Skeletal muscle tissue (tissue), 4 donors: ENCODE measurements around the gene ATP5ME. TPM values are rescaled to one million over a fixed set of nuclear protein-coding genes. Genes with fewer than 3 reads are reported as not detected.

Experiments used
- H3K27ac ChIP-seq: one replicate; pipeline ENCODE4 v1.7.0; 2013; ENCODE audit warnings: mild to moderate bottlenecking, low read depth, low read length, inconsistent platforms
- H3K27me3 ChIP-seq, 3 donors: one replicate each; pipeline ENCODE4 v1.7.0; 2013; ENCODE audit warnings: low read length in 3 of 3; ENCODE audit not compliant: control insufficient read depth in 3 of 3, insufficient read depth in 3 of 3
- H3K36me3 ChIP-seq, 3 donors: one replicate each; pipeline ENCODE4 v1.7.0; 2013; ENCODE audit warnings: low read length in 3 of 3; ENCODE audit not compliant: control insufficient read depth in 3 of 3, insufficient read depth in 3 of 3
- H3K4me1 ChIP-seq, 3 donors: one replicate each; pipeline ENCODE4 v1.7.0; 2013; ENCODE audit warnings: low read length in 3 of 3, mild to moderate bottlenecking in 3 of 3; ENCODE audit not compliant: control insufficient read depth in 3 of 3, insufficient read depth in 3 of 3
- H3K4me3 ChIP-seq, 3 donors: one replicate each; pipeline ENCODE4 v1.7.0; 2013; ENCODE audit warnings: low read length in 3 of 3
- H3K9ac ChIP-seq, 3 donors: one replicate each; pipeline ENCODE4 v1.7.0; 2013; ENCODE audit warnings: low read length in 3 of 3, mild to moderate bottlenecking in 3 of 3, moderate library complexity in 2 of 3, low read depth in 1 of 3
- H3K9me3 ChIP-seq, 3 donors: one replicate each; pipeline ENCODE4 v1.7.0; 2013; ENCODE audit warnings: low read length in 3 of 3; ENCODE audit not compliant: control insufficient read depth in 3 of 3
- total RNA-seq: library from RNA; depleted of rRNA; stranded (reverse); fragments of >200 nt; gene quantifications from one replicate; pipeline ENCODE4 v1.2.3, GENCODE V29; 2014
- donor health status: Osteomylitis.

ATP5ME gene
- total RNA-seq, 1 donor from 2014 or later = 220 TPM

- no peak overlapping the region for H3K4me3 ChIP-seq
- no peak overlapping the region for H3K27ac ChIP-seq
- H3K4me1 ChIP-seq = peaks cover 50 to 68% (median 57%) of the 10 kb centered on the region in 3 donors
- H3K36me3 ChIP-seq = no peaks in the 10 kb centered on the region
- H3K9me3 ChIP-seq = no peaks in the 10 kb centered on the region
- no peak overlapping the region for H3K9ac ChIP-seq
- H3K27me3 ChIP-seq = peaks cover 0 to 17% (median 8%) of the 10 kb centered on the region in 3 donors
Measured at GRCh38 chr4:679104-679481, 5.0 kb upstream of the ATP5ME start.

GRCh38 chr4:678331-679103 lies 4.4 kb upstream of the ATP5ME start:
- Histone ChIP-seq H3K4me1 (peaks cover 46 to 62% (median 55%) of the 10 kb centered on the region in 3 donors), H3K27ac (no peak overlapping the region), H3K9ac (peak overlapping the region in 2 of 3 donors; percentile 62 to 79), H3K9me3 (no peaks in the 10 kb centered on the region), H3K4me3 (no peak overlapping the region), H3K36me3 (no peaks in the 10 kb centered on the region), H3K27me3 (peaks cover 0 to 17% (median 8%) of the 10 kb centered on the region in 3 donors)

DNA sequence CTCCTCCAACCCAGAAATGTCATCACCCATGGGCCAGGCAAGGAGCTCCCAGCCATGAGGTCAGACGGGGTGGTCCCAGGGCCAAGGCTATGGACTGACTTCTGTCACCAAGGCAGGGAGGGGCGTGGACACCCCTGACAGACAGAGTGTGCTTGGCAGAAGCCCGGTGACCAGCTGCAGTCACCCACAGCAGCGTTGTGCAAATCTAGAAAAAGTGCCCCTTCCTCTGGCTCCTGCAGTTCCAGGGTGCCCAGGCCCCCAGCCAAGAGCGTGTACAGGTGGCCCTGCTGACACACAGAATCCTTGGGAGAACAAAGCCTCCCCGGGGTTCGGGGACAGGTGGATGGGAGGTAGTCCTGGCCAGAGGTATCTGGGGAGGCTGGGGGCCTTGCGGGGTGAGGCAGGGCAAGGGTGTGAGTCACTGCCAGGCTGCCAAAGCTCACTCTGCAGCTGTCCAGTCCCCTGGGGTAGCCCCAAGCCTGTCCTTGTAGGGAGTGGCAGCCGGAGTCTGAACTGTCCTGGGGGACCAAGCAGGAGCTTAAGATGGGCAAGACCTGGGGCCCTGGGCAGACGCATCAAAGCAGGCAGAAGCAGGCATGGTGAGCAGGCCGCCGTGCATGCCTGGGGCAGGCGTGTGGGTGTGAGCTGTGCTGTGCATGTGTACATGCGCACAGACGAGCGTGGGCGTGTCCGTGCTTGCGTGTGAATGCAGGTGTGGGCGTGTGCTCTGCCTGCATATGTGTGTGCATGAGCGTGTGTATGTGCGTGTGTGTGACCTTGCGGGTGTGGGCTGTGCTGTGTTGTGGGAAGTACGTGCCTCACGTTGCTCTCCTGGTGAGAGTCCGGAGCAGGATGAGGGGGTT lies 3.6 kb upstream of the ATP5ME start:
- Histone ChIP-seq H3K4me1 (peaks cover 50 to 69% (median 56%) of the 10 kb centered on the region in 3 donors), H3K9me3 (no peaks in the 10 kb centered on the region), H3K9ac (peak overlapping the region in 2 of 3 donors; percentile 79 to 97), H3K36me3 (peaks cover 0 to 4% (median 3%) of the 10 kb centered on the region in 3 donors), H3K4me3 (peak overlapping the region; percentile 48 to 64 (median 61)), H3K27me3 (peaks cover 0 to 17% (median 8%) of the 10 kb centered on the region in 3 donors), H3K27ac (peak overlapping the region; percentile 95)

- peak overlapping the region; percentile 94 to 97 (median 97) for H3K9ac ChIP-seq
Measured at GRCh38 chr4:676871-677235, 2.8 kb upstream of the ATP5ME start.

GRCh38 chr4:675980-676870 lies 2.1 kb upstream of the ATP5ME start:
- H3K27me3 ChIP-seq = peaks cover 0 to 17% (median 8%) of the 10 kb centered on the region in 3 donors
- H3K36me3 ChIP-seq = peaks cover 12 to 18% (median 17%) of the 10 kb centered on the region in 3 donors
- peak overlapping the region; percentile 94 to 97 (median 97) for H3K9ac ChIP-seq
- H3K9me3 ChIP-seq = no peaks in the 10 kb centered on the region
- peaks cover 50 to 69% (median 52%) of the 10 kb centered on the region in 3 donors for H3K4me1 ChIP-seq
- peak overlapping the region; percentile 95 for H3K27ac ChIP-seq
- peak overlapping the region; percentile 35 to 91 (median 82) for H3K4me3 ChIP-seq

More at GRCh38 chr4:676871-677235, 2.8 kb upstream of the ATP5ME start:
- peak overlapping the region in 1 of 3 donors; percentile 40 for H3K4me3 ChIP-seq
- H3K9me3 ChIP-seq = no peaks in the 10 kb centered on the region
- H3K4me1 ChIP-seq = peaks cover 50 to 69% (median 52%) of the 10 kb centered on the region in 3 donors
- peaks cover 6 to 12% (median 11%) of the 10 kb centered on the region in 3 donors for H3K36me3 ChIP-seq
- H3K27ac ChIP-seq = peak overlapping the region; percentile 95
- H3K27me3 ChIP-seq = peaks cover 0 to 17% (median 8%) of the 10 kb centered on the region in 3 donors

- peak overlapping the region; percentile 95 for H3K27ac ChIP-seq
- H3K36me3 ChIP-seq = peaks cover 18 to 22% (median 19%) of the 10 kb centered on the region in 3 donors
- H3K27me3 ChIP-seq = peaks cover 0 to 16% (median 7%) of the 10 kb centered on the region in 3 donors
- peak overlapping the region; percentile 82 to 91 (median 88) for H3K4me3 ChIP-seq
- no peaks in the 10 kb centered on the region for H3K9me3 ChIP-seq
- H3K9ac ChIP-seq = peak overlapping the region; percentile 94 to 97 (median 97)
- peaks cover 42 to 60% (median 45%) of the 10 kb centered on the region in 3 donors for H3K4me1 ChIP-seq
Measured at GRCh38 chr4:675036-675882, 1.2 kb upstream of the ATP5ME start.

- peaks cover 18 to 22% (median 19%) of the 10 kb centered on the region in 3 donors for H3K36me3 ChIP-seq
- H3K4me3 ChIP-seq = peak overlapping the region; percentile 89 to 91 (median 90)
- no peak overlapping the region for H3K27ac ChIP-seq
- H3K9me3 ChIP-seq = no peaks in the 10 kb centered on the region
- H3K9ac ChIP-seq = peak overlapping the region; percentile 69 to 90 (median 87)
- H3K4me1 ChIP-seq = peaks cover 42 to 46% (median 44%) of the 10 kb centered on the region in 3 donors
- H3K27me3 ChIP-seq = no peaks in the 10 kb centered on the region
Measured at GRCh38 chr4:673349-674091, 556 bp downstream of the ATP5ME start.

DNA sequence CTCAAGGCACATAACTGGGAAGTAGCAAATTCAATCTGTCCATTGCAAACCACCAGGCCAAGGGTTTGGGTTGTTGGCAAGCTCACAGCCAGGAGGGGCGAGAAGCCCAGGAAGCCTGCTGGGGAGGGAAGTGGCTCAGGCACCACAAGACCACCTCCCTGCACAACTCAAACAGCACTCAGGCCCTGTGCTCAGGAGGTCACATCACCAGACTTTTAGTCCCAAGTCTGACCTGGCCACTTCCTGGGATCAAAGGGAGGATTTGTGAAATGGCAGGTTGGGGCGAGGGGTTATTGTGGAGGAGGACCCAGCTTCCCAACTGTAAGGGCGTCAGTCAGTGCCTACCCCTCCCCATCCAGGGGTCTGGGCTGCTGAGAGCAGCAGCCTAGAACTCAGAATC lies 2.3 kb downstream of the ATP5ME start:
- Histone ChIP-seq H3K4me3 (no peak overlapping the region), H3K9me3 (no peaks in the 10 kb centered on the region), H3K27ac (no peak overlapping the region), H3K4me1 (peaks cover 26 to 29% (median 28%) of the 10 kb centered on the region in 3 donors), H3K9ac (no peak overlapping the region), H3K36me3 (peaks cover 18 to 22% (median 19%) of the 10 kb centered on the region in 3 donors), H3K27me3 (peaks cover 3 to 11% (median 7%) of the 10 kb centered on the region in 3 donors)
